HL-60/S4 treated with phorbol 12-myristate 13-acetate at 8.2 ng/mL for 4 days and 3 days (cell line): ENCODE results near the gene DOCK9.

Experiments
- in situ Hi-C: fragments of 300-500 bp; cut with MboI; formaldehyde crosslinking; loops from 2 replicates; pipeline ENCODE4 v1.15.0; 2022; ENCODE audit warnings: low sequenced_read_pairs

Gene DOCK9

GRCh38 chr13:98858191-98858590, 119.7 kb downstream of the DOCK9 start:
- in situ Hi-C loops, result no loop called here

DNA sequence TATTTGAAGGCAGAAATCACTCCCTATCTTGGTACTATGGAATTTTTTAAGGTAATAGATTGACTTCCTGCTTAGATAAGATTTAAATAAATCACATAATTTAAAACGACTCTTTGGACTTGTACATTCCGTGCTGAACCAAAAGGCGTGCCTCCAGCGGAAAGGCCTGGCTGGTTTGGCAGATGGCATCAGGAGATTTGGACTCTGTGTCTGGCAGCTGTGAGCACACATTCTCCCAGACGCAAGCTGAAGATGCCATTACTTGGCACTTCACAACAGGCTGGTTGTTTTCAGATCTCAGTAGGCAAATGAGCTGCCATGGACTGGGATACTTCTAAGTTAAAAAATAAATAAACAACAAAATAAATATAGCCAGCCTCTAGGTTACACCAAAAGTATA, 120.9 kb downstream of the DOCK9 start:
- in situ Hi-C loops, result no loop called here

DNA sequence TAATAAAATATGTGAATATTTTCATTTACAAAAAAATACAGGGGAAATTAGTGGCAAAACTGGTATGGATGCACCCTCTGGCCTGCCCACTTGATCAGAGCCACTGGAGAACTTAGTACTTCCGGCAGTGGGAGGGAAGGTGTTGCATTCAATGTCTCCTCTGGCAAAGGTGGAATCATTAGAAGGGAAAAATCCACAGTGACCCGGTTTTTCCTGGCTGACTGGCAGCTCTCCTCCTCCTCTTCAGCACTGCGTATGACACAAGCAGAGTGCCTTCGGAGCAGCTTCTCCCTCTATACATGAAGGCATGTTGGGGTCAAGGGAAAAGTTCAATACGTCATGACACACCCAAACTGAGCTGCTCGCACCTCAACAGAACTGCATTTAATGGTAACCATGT, 123.4 kb downstream of the DOCK9 start:
- in situ Hi-C loops, result no loop called here

GRCh38 chr13:98853771-98854221, 124.1 kb downstream of the DOCK9 start:
- in situ Hi-C loops, result no loop called here

DNA sequence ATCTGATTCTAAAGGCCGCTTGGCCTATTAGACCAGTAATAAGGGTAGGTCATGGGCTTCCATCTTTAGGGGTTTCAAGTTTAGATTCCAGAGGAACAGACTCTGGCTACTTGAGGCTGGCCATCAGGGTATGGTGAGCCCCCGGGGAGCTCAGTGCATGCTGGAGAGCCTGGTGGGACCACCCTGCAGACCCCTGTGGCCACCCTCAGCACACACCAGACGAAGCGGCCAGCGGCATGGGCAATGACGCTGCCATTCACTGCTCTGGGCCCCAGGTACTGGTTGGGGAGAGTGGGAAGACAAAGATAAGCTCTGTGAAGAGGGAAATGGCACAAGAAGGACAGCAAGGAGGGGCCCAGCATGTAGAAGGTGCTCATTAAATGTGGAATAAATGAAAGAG, 126.6 kb downstream of the DOCK9 start:
- in situ Hi-C loops, result no loop called here

DNA sequence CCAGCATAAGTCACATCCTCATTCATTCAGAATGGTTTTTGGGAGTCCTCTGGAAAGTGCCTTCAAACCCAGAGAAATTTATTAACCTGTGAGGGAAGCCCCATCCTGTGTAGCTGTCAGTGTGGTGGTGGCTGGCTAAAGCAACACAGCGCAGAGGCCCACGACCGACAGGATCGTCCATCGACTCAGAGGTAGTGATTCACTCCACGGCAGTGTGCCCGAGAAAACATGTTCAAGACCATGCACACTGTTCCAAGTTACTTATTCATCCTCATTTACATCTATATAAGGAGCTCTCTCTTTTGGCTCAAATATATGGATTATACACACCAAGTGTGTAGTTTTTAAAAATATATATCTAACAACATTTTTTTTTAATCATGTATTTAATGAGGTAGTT, 129.1 kb downstream of the DOCK9 start:
- in situ Hi-C loops, result no loop called here

GRCh38 chr13:98847780-98848179, 130.1 kb downstream of the DOCK9 start:
- in situ Hi-C loops, result no loop called here

- in situ Hi-C loops, result no loop called here
Measured at GRCh38 chr13:98846986-98847385, 130.9 kb downstream of the DOCK9 start.

- in situ Hi-C loops, result no loop called here
Measured at GRCh38 chr13:98846521-98846920, 131.3 kb downstream of the DOCK9 start.

DNA sequence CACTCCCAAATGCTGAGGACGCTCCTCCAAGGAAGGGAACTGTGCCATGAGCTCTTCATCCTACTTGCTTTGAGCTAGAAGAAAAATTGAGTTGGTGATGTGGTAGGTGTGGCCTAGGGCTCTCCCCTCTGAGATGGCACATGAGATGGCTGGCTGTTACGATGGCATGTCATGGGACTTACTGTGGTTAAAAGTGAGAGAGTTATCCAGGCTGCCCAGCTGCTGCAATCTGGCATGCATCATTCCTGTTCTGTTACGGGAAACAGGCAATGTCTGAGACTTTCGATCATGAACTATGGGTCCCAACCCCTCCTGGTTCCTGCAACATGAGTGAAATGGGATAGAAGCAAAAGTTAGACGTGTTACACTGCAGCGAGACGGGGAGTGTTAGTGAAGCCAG, 132.1 kb downstream of the DOCK9 start:
- in situ Hi-C loops, result no loop called here

DNA sequence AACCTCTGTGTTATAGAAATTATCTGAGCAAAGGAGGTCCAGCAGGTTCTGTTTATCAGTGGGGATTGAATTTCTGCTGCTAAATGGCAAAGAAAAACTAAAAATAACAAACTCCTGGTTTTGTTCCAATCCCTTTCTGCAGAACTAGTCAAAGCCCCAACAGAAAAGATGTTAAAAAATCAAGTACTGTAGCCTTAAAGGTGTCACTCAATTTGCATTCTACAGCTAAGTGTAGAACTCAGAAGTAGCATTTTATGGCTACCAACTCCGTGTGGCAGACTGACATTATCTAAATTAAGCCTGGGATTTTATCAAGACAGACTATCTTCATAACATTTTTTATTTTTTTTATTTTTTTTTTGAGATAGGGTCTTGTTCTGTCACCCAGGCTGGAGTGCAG, 133.8 kb downstream of the DOCK9 start:
- in situ Hi-C loops, result no loop called here

- in situ Hi-C loops, result no loop called here
Measured at GRCh38 chr13:98843482-98843877, 134.4 kb downstream of the DOCK9 start.

DNA sequence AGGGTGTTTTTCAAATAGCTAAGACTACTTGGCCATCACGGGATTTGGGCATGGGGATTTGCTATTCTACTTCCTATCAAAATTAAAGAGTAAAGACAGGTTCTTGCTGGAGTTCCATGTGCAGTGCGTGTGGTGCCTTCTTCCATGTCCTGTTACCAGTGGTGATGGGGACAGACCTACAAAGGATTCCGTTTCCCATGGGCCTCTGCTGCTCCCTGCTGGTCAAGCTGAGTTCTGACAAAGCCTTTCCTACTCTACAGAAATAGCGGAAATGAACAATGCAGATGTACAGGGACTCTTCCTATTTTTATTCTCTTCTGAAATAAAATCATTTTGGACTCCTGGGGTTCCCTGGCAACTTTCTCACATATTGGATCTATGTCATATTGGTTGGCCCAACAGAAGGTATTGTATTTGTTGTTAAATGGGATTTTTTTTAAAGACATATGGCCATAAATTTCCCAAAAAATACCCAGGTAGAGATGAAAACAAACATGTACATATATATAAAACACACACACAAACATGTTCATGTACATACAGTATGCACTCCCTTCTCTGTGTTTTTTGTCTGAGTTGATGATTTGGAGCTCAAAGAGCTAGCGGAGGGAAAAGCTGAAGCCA, 134.9 kb downstream of the DOCK9 start:
- in situ Hi-C loops, result no loop called here

- in situ Hi-C loops, result no loop called here
Measured at GRCh38 chr13:98842070-98842469, 135.8 kb downstream of the DOCK9 start.

- in situ Hi-C loops, result no loop called here
Measured at GRCh38 chr13:98839856-98840769, 137.8 kb downstream of the DOCK9 start.

DNA sequence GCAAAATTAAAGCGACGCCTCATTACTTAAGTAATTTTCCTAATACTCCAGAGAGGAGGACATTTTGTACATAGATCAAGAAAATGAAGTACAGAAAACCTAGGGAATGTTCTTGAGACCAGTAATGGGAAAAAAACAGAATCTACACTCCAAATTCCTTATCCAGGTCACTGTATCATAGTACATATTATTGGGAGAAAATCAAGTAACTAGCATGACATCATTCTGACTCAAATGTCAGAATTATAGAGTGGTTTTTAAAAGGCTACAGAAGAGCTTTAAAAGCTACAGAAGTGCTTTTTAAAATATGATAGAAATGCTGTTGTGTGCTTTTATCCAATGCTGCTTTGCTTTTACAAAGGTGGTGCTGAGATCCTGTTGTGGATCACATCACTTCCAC, 139.1 kb downstream of the DOCK9 start:
- in situ Hi-C loops, result no loop called here

DNA sequence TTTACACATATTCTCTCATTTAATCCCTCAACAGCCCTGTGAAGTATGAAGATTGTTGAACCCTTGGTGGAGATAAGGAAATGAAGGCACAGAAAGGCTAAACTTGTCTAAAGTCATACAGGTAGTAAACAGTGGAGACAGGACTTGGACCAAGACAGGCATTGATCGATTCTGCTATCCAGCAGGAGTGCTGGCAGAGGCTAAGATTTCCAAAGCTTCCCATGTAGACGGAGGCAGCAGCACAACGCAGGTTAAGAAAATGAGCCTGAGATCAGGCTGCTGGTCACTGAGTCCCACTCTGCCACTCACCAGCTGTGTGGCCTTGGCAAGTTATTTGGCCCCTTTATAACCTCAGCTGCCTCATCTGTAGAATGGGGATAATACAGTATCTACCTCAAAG, 140.0 kb downstream of the DOCK9 start:
- in situ Hi-C loops, result no loop called here

GRCh38 chr13:98835156-98835555, 142.7 kb downstream of the DOCK9 start:
- in situ Hi-C loops, result no loop called here

GRCh38 chr13:98834254-98834960, 143.5 kb downstream of the DOCK9 start:
- in situ Hi-C loops, result no loop called here

DNA sequence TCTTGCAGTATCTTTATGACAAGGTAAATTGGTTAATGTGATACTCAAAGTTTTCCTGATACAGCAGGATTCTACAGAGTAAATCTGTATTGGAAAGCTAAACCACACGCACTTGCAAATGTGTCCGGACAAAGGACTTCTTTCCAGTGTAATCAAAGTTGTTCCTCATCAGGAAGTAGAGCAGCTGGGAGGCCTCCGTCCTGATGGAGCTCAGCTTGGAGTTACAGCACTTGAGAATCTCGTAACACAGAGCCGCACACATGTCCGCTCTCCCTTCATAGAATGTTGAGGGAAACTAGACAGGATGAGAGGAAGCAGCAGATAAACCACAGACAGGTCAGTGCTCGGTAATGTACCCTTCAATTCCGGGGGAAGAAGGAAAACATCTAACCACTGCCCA, 146.6 kb downstream of the DOCK9 start:
- in situ Hi-C loops, result no loop called here

- in situ Hi-C loops, result no loop called here
Measured at GRCh38 chr13:98829541-98829940, 148.3 kb downstream of the DOCK9 start.

GRCh38 chr13:98828614-98829013, 149.2 kb downstream of the DOCK9 start:
- in situ Hi-C loops, result no loop called here
